IPS-18c (cell line): ENCODE data around the gene DSCAML1.
"Not testable (repeated sequence)": the region's sequence is repeated elsewhere in the genome, so short reads cannot be mapped to it uniquely, and the experiment has no call there.

Experiments used
- H3K4me3 ChIP-seq: 2 replicates; pipeline ENCODE4 v1.7.0; 2013; ENCODE audit warnings: low read depth, mild to moderate bottlenecking, low read length, moderate library complexity; ENCODE audit not compliant: insufficient read depth
- H3K9me3 ChIP-seq: one replicate; pipeline ENCODE4 v1.6.1; 2013; ENCODE audit warnings: mild to moderate bottlenecking, low read length, moderate library complexity; ENCODE audit not compliant: control insufficient read depth, insufficient read depth

Gene DSCAML1

DNA sequence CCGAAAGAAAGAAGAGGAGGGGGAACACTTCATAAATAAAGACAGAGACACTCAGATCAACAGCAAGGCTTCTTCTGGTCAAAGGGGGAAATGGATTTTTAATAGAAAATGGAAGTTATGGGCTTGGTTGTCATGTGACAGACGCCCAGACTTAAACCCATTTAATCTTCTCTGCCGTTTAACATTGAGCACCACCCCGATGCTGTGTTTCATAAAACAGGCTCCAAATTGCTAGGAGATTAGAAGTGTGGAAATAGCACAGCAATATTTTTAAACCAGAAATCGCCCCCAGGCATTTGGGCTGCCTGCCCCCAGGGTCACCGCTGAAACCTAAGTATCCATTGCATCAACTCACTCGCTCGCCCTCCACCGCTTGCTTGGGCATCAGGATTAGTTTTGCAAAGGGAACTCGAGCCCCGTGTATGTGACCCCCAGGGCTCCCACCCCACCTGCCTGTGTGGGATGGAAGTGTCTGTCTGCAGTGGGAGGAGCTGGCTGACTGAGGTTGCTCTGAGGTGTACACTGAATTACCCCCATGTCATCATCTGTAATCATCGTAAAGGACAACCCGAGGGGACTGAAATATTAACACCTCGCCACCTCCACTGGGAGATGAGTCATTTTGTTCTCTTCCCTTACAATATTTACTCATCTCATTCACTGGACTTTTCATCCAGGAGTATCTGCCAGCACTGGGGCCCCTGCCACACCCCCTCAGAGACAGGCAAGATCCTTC lies 10.7 kb downstream of the DSCAML1 start:
- H3K9me3 ChIP-seq: no peaks in the 10 kb centered on the region
- no peak overlapping the region for H3K4me3 ChIP-seq

- Histone ChIP-seq H3K9me3 (no peaks in the 10 kb centered on the region), H3K4me3 (no peak overlapping the region)
Observed at GRCh38 chr11:117782101-117782500, 14.9 kb downstream of the DSCAML1 start.

GRCh38 chr11:117781627-117782026 lies 15.4 kb downstream of the DSCAML1 start:
- H3K9me3 ChIP-seq: no peaks in the 10 kb centered on the region
- H3K4me3 ChIP-seq: no peak overlapping the region

DNA sequence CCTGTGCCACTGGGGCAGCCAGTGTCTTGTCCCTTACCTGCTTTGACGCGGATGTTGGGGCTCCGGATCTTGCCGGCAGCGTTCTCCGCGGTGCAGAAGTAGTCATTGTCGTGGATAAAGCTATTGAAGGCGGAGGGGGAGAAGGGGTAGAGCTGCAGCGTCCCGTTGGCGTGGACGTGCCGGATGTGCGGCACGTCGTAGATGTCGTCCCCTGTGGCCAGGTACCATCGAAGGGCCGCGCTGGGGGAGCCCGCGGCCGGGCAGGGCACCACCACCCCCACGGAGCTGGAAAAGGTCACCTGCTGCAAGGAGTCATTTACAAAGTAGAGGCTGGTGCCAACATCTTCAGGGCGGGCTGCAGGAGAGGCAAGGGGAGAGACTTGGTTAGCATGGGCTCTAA lies 16.6 kb downstream of the DSCAML1 start:
- no peak overlapping the region for H3K4me3 ChIP-seq
- no peaks in the 10 kb centered on the region for H3K9me3 ChIP-seq

- Histone ChIP-seq H3K4me3 (no peak overlapping the region), H3K9me3 (no peaks in the 10 kb centered on the region)
Observed at GRCh38 chr11:117774553-117774952, 22.5 kb downstream of the DSCAML1 start.

- no peaks in the 10 kb centered on the region for H3K9me3 ChIP-seq
- H3K4me3 ChIP-seq: no peak overlapping the region
Observed at GRCh38 chr11:117772360-117772759, 24.7 kb downstream of the DSCAML1 start.

DNA sequence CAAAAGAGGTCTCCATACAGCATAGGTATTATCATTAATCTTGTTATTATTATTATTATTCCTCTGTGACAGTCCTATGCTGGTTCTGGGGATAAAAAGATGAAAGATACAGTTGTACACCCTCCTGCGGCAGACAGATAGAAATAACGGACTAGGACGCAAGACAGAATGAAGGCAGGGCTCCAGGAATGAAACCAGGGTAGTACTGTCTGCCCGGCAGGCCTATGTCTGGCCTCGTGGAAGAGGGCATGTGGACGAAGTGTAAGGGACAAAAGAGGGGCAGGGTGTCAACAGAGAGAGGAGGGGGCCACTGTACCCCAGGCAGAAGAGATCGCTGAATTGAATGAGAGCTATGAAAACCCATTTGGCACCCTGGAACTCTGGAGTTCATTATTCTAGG lies 25.2 kb downstream of the DSCAML1 start:
- no peaks in the 10 kb centered on the region for H3K9me3 ChIP-seq

GRCh38 chr11:117771197-117771596 lies 25.8 kb downstream of the DSCAML1 start:
- Histone ChIP-seq H3K9me3 (no peaks in the 10 kb centered on the region), H3K4me3 (no peak overlapping the region)

More for the DNA sequence above, 25.2 kb downstream of the DSCAML1 start:
- H3K4me3 ChIP-seq: no peak overlapping the region

GRCh38 chr11:117770061-117770460 lies 27.0 kb downstream of the DSCAML1 start:
- Histone ChIP-seq H3K4me3 (no peak overlapping the region), H3K9me3 (no peaks in the 10 kb centered on the region)

DNA sequence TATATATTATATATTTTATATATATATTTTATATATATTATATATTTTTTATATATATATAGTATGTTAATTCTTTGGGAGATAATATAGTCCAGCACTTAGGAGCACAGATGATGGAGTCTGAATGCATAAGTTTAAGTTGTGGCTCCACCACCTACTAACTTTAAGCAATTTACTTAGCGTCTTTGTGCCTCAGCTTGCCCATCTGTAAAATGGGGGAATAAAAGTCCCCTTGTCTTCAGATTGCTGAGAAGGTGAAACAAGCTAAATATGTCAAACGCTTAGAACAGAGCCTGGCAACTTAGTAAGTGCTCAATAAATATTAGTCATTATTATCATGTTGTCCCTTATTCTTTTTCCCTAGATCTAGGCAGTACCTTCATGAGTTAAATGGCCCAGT lies 27.5 kb downstream of the DSCAML1 start:
- Histone ChIP-seq H3K4me3 (no peak overlapping the region), H3K9me3 (no peaks in the 10 kb centered on the region)

- Histone ChIP-seq H3K4me3 (no peak overlapping the region), H3K9me3 (no peaks in the 10 kb centered on the region)
Observed at GRCh38 chr11:117768506-117768905, 28.5 kb downstream of the DSCAML1 start.

DNA sequence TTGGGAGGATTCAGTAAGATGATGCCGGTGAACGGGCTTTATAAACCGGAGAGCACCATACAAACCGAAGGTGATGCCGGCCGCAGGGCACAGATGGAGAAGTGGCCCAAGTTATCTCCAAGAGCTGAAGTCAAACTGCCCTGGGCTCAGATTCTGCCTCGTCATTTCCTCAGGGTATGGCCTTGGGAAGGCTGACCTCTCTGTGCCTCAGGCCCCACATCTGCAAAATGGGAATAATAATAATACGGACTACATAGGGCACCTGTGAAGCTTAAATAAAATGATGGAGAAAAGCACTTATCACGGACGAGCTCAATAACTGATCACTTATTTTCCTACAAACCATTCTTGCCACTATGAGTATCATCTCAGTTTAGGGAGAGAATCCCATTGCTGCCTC lies 29.9 kb downstream of the DSCAML1 start:
- H3K9me3 ChIP-seq: no peaks in the 10 kb centered on the region
- no peak overlapping the region for H3K4me3 ChIP-seq

- Histone ChIP-seq H3K4me3 (no peak overlapping the region), H3K9me3 (no peaks in the 10 kb centered on the region)
Observed at GRCh38 chr11:117766576-117766975, 30.4 kb downstream of the DSCAML1 start.

DNA sequence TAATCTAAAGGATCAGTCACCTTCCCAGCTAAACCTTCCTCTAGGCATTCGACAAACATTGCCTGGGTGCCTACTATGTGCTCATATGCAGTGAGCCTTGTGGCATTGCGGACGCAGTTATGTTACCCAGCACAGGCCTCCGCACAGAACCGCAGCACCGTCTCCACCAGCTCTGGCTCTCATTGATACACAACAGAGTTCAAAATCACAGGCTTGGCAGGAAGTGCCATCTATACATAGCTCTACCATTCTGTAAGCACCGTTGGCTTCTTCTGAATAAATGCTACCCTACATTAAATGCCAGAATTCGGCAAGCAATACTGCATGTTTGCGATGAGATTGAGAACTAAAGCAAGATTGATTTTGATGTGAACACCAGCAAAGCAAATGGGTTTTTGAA lies 31.0 kb downstream of the DSCAML1 start:
- Histone ChIP-seq H3K4me3 (no peak overlapping the region), H3K9me3 (no peaks in the 10 kb centered on the region)

DNA sequence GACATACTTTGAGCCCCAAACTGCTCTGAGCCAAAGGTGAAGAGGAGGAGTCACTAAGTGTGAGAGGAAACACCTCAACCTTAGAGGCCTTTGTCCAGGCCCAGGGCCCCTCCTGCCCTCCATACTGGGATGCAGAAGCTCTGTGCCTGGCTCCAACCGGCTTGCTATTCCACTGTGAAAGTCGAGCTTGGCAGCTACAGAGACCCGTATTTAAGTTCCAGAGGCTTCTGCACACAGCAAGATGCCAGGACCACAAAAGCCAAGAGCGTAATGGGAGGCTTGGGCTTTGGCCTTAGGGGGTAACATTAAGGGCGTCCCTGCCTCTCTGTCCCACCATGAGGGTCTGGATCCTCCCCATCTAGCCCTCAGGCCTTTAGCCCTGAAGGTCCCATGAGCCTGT lies 31.9 kb downstream of the DSCAML1 start:
- H3K9me3 ChIP-seq: no peaks in the 10 kb centered on the region
- H3K4me3 ChIP-seq: no peak overlapping the region

DNA sequence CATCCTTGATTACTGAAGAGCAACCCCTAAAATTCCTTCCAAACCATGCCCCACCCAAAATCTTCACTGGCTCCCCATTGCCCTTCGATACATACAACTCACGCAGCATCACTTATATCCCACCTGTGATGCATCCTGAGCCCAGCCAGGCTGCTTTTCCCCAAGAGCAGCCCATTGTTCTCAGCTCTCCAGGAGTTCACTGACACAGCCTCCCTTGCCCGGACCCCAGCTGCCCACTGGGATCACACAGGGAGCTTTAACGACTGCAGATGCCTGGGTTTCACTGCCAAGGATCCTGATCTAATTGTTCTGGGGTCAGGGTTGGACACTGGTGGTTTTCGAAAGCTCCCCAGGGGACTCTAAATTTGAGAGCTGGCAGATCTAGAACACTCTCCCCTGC lies 33.6 kb downstream of the DSCAML1 start:
- H3K9me3 ChIP-seq, H3K4me3 ChIP-seq: not testable (repeated sequence)

DNA sequence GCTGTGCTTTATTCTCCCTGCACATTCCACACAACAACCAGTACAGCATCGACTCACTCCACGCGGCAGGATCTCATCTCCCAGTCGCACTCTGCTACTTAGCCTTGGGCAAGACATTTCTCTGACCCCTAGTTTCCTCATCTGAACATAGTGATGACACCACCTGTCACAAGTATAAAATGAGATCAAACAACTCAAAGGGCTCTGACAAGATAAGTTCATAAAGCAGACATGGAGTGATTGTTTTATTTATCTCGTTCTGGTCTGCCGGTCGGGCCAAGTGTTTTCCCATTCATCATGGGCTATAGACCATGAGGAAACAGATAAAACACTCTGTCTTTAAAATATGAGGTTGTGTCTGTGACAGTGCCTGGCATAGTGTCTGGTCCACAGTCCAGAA lies 35.0 kb downstream of the DSCAML1 start:
- no peak overlapping the region for H3K4me3 ChIP-seq

GRCh38 chr11:117759305-117759704 lies 37.7 kb downstream of the DSCAML1 start:
- Histone ChIP-seq H3K9me3 (no peaks in the 10 kb centered on the region), H3K4me3 (no peak overlapping the region)

More for the DNA sequence above, 35.0 kb downstream of the DSCAML1 start:
- no peaks in the 10 kb centered on the region for H3K9me3 ChIP-seq

GRCh38 chr11:117754030-117754429 lies 43.0 kb downstream of the DSCAML1 start:
- Histone ChIP-seq H3K4me3 (no peak overlapping the region), H3K9me3 (no peaks in the 10 kb centered on the region)
